Hematopoietic multipotent progenitor cell treated with erythropoietin and hydrocortisone succinate and interleukin-3 and kit ligand, for 17 days (in vitro differentiated cells): ENCODE results near the gene IL10.

Source experiments
- DNase-seq: peaks from one replicate; pipeline ENCODE4 v3.0.0-alpha.2; 2015; ENCODE audit warnings: low spot score

The IL10 gene

DNA sequence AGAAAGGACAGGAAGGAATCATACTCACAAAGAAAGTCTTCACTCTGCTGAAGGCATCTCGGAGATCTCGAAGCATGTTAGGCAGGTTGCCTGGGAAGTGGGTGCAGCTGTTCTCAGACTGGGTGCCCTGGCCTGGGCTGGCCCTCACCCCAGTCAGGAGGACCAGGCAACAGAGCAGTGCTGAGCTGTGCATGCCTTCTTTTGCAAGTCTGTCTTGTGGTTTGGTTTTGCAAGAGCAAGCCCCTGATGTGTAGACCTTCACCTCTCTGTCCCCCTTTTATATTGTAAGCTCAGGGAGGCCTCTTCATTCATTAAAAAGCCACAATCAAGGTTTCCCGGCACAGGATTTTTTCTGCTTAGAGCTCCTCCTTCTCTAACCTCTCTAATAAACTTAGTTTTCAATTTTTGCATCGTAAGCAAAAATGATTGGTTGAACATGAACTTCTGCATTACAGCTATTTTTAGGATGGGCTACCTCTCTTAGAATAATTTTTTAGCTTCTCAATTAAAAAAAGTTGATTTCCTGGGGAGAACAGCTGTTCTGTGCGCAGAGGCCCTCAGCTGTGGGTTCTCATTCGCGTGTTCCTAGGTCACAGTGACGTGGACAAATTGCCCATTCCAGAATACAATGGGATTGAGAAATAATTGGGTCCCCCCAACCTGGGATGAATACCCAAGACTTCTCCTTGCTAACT, at the start of gene IL10:
Gene IL10 (minus strand): TSS at position 252 of the 695 bp plus-strand sequence. CDS start 59 bp downstream, at position 193.
- DNase-seq, result no peak

DNA sequence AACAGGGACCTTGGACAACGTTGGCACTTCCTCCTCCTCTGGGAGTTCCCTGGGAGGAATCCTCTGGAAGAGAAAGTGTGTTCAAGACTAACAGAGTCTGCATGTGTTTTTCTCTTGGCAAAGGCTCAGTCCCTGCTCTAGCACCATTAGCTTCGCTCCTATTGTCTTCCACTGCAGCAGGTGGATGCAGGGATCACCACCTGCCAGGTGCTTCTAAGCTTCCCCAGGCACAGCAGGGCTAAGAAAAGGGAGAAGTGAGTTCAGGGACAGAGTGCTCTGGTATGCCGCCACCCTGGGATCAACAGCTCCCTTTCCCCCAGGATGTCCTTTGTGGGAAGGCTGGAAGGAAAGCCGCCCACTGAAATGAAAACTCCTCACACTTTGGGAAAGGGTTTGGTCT, 49.2 kb upstream of the IL10 start:
- DNase-seq, result no peak

DNA sequence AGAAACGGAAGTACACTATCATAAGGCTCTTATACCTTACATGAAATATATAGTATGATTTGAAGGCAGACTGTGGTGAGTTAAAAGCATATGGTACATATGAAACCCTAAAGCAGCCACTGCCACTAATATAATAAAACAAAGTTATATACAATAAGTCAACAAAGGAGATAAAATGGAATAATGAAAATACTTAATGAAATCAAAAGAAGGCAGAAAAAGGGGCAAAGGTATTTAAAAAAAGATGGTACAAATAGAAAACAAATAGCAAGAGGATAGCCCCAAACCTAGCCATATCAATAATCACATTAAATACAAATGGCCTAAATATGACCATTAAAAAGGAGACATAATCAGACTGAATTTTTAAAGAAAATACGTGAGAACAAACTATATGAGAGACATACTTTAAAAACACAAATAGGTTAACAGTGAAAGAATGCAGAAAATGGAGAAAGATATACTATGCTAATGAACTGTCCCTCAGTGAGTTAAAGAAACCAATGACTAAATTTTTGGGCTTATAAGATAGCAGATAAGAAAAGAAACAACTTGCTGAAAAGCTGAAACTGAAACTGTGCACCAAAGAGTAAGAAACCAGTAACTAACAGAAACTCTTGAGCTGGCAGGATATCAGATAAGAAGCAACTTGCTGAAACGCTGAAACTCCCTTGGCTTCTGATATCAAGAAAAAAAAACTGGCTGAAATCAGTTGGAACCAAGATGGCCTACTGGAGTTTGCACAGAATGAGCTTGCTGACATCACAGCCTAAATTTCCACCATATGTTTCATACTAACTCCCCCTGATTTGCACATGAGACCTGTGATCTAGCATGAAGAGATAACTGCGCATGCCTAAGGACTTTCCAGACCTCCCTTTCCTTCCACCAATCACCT, 44.3 kb upstream of the IL10 start:
- DNase-seq, result peak; percentile 28

DNA sequence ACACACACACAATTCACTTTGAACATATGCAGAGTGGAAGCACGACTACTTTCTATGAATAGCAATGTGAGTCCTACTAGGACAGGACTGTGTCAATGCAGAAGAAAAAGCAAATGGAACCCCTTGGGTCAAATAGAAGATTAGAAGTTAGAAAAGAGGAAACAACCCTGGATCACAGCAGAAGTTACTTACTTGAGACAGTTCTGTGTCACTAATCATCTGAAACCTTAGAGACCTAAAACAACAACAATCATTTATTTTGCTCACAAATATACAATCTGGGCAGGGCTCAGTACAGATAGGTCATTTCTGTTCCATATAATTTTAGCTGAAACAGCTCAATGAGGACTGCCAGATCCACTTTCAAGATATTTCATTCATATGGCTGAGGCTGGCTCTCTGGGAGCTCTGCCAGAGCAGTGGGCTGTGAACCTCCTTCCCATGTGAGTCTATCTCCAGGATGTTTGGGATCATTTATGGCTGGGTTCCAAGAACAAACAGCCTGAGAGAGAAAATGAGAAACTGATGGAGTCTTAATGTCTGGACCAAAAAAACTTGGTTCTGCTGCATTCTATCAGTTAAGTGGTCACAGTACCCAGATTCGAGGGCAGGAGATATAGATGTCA, 42.5 kb upstream of the IL10 start:
- DNase-seq, result no peak

DNA sequence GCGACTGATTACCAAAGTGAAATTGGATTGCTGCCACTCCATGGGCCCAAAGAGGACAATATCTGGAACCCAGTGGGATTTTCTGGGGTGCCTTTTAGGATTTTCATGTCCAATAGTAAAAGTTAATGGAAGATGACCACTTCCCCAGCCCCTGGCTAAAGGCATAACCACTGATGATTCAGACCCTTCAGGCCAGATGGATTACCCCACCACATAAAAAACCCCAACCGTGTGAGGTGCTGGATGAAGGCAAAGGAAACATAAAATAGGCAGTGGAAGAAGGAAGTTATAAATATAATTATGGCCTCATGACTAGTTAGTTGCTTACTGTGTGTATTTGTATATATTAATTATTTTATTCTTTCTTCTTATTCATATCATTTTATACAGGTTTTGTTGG, 40.2 kb upstream of the IL10 start:
- DNase-seq, result no peak

DNA sequence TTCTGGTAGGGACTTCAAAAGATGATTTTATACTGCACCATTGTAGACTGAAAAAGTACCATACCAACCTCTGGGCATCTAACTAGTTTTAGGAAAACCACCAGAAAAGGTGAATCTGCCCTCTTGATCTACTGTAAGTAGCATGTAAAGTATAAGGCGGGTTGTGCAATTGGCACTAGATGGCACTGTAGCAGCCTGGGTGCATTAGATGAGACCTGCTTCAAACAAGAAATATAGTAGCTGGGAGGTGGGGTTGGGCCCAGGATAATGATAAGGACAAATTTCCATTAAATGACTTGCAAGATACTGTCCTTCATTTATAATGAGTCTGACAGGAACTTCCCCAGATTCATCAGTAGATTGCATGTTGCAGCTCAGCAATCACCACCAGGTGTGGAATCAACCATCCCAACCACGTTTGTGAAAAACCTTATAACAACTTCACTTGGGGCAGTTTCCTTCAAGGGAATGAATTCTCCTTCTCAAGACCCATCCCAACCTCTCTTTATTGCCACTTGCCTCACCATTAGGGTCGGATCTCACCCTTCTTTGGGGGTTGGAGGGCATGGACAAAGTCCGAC, 37.3 kb upstream of the IL10 start:
- no peak for DNase-seq

DNA sequence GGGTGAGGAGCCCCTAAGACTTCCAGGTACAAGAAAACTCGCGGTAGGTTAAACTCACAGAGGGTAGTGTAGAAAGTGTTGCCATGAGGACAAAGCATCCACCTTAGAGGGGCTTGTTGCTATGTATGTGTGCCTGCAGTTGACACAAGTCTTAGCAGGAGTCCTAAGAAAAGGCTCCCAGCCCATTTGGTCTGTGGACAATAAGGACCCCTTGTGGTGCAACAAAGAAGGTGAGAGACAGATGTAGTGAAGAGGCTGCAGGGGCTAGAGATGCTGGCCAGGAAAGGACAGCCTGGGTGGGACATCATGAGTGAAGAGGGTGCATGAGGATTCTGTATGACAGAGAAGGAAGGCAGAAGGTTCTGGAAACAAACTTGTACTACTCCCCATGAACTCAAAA, 36.3 kb upstream of the IL10 start:
- DNase-seq, result no peak

DNA sequence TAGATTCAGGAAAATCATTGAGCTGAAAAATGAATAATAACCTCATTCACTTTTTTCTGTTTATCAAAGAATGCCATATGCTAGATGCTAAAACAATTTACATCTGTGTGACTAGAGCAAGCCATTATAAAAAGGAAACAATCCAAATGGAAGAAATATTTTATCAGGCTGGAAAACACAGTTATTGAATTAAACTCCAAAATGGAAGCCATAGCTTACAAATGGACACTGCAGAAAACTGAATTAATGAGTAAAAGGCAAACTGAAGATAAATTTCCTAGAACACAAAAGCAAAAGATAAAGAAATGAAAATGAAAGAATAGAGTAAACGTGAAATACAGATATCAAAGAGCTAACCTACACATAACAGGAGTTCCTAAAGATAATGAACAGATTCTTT, 33.1 kb upstream of the IL10 start:
- DNase-seq, result no peak

DNA sequence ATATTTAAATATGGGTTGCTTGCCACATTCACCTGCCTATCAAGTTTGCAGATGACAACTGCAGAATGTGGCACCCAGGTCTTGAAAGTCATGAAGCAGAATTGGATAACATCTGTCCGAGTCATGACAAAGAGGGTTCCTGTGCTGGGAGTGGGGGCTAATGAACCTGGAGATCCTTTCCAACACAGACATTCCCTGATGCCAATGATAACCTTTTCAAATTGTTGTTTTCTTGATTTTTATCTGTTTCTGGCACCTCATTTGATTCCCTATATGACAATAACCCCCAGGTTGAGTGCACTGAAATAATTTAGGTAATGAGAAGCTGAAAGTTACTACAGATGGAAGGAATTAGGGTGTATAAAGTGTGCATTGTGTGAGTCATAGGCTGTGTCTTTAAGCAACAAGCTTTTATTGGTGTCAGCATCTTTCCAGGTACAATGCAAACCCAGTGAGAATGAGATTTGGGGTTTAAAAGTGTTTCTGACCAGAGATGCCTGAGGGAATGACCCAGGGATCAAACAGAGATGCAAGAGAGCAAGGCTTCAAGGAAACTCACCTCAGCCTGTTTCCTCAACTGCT, 32.0 kb upstream of the IL10 start:
- no peak for DNase-seq

DNA sequence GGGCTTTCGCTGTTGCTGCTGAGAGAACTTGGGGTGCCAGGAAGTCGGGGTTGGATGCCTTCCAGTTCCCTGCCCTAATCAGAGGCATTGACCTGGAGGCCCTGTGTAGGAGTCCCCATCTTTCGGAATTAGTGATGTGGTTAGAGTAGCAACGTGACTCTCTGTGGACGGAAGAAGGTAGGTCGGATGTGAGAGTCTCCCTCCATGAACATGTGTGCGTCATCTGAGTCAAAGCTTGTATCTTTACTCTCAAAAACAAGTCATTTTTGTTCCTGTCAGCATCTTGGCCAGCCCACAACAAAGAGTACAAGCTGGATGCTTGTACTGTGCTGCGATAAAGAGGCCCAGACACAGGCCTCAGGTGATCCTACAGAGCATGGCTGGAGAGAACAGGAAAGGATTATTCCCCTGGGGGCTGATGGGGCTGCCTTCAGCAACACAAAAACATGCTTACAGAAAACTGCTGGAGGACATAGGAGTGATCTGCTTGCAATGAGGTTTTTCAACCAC, 31.0 kb upstream of the IL10 start:
- no peak for DNase-seq

DNA sequence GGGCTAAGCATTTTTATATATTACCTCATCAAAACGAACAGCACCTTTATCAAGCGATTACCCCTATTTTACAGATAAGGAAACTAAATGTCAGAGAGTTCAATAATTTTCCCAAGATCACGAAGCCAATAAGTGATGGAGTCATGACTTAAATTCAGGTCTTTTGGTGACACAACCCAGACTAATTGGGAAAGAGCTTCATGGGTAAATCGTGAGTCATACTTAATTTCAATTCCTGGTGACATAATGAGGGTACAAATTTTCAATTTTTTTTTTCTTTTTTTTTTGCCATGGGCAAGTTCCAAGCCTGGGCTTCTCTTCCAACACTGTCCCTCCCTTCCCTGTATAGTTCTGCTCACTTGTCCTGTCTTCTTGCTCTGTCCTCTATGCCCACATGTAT, 30.1 kb upstream of the IL10 start:
- DNase-seq, result no peak

DNA sequence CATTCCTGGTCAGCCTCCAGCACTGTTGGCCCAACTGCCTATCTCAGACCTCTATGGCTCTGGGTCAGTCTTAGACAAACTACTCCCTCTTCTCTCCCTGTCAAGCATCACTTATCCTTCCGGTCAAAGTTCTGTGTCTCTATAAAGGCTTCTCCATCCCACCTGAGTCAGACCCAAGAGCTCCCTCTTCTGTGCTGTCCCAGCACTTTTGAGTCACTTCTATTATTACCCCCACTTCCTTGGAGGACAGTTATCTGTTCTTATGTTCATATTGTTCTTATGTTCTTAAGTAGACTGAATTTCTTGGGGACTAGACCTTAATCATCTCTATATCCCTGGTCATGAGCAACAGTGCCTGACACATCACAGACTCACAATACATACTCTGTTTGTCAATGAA, 29.2 kb upstream of the IL10 start:
- no peak for DNase-seq

DNA sequence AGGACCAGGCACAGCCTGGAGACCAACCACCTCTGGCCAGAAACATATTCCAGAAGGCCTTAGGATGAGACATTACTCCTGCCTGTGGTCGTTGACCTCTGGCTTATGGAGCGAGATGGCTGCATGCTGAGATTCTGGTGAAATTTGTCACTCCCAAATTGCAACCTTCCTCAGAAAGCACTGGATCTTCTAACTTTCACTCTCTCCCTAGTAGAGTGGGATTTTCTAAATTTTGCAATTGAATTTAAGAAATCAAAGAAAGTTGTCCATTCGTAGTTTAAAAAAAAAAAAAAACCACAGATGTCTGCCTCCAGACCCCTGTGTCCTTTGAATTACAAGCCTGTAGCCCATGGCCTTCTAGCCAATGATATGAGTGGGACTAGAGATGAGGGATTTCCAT, 28.6 kb upstream of the IL10 start:
- DNase-seq, result no peak

DNA sequence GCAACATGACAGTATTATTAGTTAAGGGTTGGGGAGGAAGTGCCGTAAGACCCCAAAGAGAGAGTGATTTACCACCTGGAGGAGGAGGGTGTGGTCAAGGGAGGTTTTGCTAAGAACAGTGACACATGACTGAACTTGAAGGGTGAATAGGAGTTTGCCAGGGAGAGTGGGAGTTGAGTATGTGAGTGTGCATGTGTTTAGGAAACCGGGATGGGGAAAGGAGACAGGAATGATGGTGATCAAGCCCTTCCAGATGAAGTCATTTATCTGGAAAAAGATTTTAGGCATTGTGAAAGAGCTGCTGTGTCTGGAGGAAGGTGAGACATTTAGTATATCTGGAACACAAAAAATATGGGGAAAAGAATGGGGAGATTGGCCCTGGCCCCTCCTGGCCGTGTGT, 28.1 kb upstream of the IL10 start:
- DNase-seq, result no peak

DNA sequence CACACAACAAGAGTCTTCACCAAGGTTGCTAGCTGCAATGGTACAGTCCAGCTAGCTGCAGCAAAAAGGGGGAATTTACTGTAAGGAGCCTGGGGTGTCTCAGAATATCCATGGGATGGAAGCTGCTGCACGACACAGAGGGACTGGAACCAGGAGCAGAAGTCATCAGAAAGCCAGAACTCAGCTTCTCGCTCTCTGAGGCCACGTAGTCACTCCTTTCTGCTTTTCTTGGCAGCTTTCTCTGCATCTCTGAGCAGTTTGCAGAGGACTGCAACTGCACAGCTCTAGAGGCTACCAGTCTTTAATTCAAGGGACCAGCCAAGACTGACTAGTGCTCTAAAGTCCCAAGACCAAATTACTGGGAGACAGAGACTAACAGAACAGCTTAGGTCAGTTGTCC, 27.0 kb upstream of the IL10 start:
- DNase-seq, result no peak

DNA sequence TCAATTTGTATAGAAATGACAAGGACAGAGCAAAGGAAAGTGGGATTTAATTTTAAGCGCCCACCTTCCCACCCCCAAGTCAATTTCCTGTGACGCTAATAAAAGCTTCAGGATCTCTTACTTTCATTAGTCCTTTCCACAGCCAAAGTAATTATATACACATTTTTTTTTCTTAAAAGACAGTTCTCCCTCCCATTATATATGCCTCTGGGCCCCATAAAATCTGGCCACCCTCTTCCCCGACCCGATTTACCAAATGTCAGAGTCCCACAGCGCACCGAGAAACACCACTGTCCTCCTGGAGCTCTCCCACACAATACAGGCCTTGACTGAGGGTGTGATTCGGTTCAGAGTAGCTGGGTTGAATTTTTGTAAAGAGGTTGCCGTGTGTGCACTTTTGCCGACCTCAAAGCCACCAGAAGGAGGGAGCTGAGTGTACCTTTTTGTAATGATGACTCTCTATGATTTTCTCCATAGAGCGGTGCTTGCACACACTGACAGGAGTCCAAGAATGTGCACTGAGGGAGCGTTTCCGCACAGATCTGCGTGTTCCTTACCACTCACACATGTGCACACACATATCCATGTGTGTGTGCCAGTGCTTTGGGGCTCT, 26.2 kb upstream of the IL10 start:
- DNase-seq, result no peak

DNA sequence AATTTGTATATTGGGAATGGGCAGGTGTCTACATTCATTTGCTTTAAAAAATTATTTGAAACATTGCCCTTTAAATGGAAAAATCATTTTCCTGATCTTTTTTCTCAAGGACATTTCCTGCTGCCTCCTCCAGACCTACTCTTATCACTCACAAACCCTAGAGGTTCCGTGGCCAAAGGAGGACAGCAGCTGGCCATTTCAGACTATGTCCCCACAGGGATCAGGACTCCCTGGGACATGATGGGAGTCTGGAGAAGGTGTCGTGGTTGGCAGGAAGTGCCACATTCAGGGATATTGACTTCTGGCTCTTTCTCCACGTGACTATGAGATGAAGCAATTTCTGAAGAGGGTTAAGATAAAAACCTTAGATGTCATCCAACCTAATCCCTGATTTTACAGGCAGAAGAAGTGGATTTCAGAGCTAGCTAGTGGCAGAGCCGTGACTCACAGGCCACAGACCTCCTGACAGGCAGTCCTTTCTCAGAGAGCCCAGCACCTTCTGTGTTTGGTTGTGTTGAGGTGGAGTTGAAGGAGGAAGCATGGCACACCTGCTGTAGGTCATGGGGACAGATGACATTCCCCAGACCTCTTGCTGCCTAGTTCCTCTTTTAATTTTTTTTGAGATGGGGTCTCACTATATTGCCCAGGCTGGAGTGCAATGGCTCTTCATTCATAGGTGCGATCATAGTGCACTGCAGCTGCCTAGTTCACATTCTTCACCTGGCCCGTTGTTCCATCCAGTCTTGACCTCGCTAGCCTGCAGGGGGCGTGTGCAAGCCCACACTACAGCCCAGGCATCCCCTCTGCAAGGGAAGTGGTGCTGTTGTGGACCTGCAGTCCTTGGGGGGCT, 25.5 kb upstream of the IL10 start:
- DNase-seq, result no peak

DNA sequence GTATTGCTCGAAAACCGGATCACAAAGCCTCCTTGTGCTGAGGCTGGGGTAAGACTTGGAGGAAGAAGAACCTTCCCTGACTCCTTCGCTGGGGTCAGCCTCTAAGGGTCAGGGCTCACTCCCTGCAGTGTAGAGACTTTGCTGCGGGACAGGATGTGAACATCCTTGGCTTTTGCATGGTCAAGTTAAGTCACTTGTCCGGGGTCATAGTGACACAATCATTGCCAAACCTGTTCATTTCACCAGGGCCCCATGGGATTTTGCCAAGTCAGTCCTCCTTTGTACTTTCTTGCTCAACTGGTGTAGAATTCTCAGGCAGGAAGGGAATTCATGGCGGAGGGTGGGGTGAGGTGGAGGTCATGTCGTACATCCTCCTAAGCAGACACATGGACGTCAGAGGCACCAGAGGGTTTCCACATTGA, 24.7 kb upstream of the IL10 start:
- no peak for DNase-seq

DNA sequence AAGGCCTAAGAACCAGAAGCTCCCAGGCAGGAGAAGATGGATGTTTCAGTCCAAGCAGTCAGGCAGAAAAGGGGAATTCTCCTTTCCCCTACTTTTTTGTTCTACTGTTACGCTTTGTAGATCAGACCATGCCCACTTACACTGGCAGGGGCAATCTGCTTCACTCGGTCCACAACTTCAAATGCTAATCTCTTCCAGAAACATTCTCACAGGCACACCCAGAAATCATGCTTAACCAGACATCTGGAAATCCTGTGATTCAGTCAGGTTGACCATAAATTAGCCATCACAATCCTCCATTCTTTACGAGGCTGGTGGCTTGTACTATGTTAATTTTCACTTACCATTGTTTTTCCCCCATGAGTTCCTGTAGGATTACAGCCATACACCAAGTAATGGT, 23.8 kb upstream of the IL10 start:
- no peak for DNase-seq

DNA sequence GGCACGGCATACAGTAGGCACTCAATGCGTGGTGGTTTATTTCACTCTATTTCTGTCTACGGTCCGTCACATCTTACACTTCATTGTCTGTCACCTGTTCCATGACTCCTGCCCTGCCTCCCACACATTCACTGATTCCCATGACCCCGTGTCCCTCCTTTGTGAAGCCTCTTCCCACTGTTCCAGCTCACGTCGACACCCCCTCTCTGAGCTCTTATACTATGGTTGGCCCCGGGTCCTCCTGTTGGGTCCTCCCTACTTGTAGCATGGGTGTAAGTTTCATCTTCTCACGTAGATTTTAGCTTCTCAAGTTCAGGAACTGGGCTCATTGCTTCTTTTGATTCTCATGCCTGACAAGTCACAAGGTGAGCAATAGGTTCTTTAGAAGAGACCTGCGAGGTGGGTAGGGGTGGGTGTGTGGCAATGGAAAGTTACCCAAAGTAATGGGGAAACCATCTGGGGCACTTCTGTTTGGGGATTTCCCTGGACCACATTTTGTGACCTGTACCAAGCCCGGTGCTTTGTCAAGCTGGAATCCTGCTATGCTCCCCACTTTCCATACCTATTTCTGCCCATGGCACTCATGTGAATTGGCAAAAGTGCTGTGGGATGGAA, 22.1 kb upstream of the IL10 start:
- DNase-seq, result no peak
